ENCODE data around the gene STMN3.

DNA sequence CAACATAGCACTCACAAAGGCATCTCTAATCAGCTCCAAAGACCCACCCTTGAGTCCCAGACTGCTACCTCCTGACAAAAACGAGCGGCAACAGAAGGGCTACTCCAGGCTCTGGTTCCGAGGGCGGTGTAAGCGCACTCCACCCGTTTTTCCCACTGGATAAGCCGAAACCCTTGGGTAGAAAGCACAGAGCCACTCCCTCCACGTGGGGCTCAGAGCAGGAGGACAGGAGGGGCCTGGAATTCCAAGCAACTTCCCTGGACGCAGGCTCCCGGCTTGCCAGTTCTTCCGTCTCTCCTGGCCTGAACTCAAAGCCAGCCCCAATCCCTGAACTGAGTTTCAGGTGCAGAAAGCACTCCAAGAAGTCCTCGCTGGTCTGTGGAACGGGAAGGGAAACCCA, 33.7 kb downstream of the STMN3 start:
- TF ChIP-seq, protein P1, sequence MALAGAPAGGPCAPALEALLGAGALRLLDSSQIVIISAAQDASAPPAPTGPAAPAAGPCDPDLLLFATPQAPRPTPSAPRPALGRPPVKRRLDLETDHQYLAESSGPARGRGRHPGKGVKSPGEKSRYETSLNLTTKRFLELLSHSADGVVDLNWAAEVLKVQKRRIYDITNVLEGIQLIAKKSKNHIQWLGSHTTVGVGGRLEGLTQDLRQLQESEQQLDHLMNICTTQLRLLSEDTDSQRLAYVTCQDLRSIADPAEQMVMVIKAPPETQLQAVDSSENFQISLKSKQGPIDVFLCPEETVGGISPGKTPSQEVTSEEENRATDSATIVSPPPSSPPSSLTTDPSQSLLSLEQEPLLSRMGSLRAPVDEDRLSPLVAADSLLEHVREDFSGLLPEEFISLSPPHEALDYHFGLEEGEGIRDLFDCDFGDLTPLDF (CRISPR knock-in tag; IDR thresholded peaks at IDR 0.05) = no peak
- TF ChIP-seq, protein P2, sequence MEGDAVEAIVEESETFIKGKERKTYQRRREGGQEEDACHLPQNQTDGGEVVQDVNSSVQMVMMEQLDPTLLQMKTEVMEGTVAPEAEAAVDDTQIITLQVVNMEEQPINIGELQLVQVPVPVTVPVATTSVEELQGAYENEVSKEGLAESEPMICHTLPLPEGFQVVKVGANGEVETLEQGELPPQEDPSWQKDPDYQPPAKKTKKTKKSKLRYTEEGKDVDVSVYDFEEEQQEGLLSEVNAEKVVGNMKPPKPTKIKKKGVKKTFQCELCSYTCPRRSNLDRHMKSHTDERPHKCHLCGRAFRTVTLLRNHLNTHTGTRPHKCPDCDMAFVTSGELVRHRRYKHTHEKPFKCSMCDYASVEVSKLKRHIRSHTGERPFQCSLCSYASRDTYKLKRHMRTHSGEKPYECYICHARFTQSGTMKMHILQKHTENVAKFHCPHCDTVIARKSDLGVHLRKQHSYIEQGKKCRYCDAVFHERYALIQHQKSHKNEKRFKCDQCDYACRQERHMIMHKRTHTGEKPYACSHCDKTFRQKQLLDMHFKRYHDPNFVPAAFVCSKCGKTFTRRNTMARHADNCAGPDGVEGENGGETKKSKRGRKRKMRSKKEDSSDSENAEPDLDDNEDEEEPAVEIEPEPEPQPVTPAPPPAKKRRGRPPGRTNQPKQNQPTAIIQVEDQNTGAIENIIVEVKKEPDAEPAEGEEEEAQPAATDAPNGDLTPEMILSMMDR (IDR thresholded peaks at IDR 0.05) = no peak
- TF ChIP-seq, protein P3, sequence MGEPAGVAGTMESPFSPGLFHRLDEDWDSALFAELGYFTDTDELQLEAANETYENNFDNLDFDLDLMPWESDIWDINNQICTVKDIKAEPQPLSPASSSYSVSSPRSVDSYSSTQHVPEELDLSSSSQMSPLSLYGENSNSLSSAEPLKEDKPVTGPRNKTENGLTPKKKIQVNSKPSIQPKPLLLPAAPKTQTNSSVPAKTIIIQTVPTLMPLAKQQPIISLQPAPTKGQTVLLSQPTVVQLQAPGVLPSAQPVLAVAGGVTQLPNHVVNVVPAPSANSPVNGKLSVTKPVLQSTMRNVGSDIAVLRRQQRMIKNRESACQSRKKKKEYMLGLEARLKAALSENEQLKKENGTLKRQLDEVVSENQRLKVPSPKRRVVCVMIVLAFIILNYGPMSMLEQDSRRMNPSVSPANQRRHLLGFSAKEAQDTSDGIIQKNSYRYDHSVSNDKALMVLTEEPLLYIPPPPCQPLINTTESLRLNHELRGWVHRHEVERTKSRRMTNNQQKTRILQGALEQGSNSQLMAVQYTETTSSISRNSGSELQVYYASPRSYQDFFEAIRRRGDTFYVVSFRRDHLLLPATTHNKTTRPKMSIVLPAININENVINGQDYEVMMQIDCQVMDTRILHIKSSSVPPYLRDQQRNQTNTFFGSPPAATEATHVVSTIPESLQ (CRISPR knock-in tag; IDR thresholded peaks at IDR 0.05) = no peak

Measured in WTC11 (cell line).